ENCODE data around the gene DUSP1.

DNA sequence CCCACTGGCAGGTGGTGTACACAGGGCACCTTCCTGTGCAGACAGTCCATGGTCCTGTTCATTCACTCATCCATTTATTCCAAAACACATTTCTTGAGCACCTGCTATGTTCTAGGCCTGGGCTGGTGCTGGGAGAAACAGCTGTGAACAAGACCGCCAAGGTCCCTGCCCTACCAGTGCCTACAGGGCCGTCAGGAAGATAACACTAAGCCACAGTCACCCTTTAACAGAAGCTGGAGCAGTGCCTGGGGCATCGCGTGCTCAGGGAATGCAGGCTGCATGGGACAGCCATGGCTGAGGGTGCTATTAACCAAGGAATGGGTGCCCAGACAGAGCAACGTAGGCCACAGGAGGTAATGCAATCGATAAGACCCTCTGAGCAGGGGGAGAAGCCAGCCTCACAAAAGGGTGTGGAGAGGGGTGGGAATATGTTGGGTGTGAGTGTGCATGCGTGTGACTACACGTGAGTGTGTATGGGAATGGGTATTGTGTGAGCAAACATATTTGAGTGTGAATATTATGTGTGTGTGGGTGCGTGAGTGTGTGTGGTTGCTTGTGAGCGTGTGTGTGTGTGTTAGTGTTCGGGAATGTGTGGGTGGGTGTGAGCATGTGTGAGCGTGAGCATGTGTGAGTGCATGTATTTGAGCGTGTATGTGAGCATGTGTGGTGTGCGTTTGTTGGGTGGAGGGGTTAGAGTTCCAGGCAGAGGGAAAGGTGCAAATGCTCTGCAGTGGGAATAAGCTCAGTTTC, 19.1 kb downstream of the DUSP1 start:
- TF ChIP-seq EP300 (IDR thresholded peaks at IDR 0.05) (no peak), POLR2AphosphoS5 (IDR thresholded peaks at IDR 0.05) (no peak)
